Activated naive CD8-positive, alpha-beta T cell treated with anti-CD3 and anti-CD28 coated beads, Interleukin-2, amount 50 U/mL, for 16 hours (primary cell): ENCODE data around the gene ATP6AP1.
"Not testable (repeated sequence)": the region's sequence is repeated elsewhere in the genome, so short reads cannot be mapped to it uniquely, and the experiment has no call there.

ENCODE experiments used
- DNase-seq: peaks from one replicate; pipeline ENCODE4 v3.0.0-alpha.2; 2020; ENCODE audit warnings: low read depth, low spot score

Gene ATP6AP1, protein sequence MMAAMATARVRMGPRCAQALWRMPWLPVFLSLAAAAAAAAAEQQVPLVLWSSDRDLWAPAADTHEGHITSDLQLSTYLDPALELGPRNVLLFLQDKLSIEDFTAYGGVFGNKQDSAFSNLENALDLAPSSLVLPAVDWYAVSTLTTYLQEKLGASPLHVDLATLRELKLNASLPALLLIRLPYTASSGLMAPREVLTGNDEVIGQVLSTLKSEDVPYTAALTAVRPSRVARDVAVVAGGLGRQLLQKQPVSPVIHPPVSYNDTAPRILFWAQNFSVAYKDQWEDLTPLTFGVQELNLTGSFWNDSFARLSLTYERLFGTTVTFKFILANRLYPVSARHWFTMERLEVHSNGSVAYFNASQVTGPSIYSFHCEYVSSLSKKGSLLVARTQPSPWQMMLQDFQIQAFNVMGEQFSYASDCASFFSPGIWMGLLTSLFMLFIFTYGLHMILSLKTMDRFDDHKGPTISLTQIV

DNA sequence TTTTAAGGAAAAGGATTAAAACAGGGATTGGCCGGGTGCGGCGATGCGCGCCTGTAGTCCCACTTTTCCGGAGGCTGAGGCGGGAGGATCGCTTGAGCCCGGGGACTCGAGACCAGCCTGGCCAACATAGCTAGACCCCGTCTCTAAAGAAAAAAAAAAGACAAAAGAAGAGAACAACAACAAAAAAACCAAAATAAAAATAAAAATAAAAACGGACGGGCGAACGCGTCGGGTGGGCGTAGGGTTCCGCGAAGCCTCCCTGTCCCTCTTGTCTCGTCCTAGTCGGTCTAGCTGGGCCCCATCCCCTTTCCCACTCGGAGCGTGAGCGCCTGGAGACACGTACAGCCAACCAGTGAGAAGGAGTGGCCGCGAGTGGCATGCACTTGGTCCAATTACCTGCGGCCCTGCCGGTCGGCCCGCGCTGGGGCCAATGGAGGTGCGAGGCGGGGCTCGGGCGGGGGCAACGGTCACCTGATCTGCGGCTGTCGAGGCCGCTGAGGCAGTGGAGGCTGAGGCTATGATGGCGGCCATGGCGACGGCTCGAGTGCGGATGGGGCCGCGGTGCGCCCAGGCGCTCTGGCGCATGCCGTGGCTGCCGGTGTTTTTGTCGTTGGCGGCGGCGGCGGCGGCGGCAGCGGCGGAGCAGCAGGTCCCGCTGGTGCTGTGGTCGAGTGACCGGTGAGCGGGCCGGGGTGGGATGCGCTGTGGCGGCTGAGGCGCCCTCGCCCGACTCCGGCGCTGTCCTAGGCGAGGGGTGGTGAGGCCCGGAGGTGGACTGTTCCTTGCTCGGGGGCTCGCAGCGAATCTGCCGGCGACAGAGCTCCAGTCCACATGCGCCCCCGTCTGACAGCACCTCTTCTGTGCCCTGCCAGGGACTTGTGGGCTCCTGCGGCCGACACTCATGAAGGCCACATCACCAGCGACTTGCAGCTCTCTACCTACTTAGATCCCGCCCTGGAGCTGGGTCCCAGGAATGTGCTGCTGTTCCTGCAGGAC, at the start of gene ATP6AP1:
TSS of gene ATP6AP1 (plus strand) at position 502 of the 996 bp plus-strand sequence. CDS start at position 518, 16 bp downstream.
- DNase-seq: peak; percentile 71

DNA sequence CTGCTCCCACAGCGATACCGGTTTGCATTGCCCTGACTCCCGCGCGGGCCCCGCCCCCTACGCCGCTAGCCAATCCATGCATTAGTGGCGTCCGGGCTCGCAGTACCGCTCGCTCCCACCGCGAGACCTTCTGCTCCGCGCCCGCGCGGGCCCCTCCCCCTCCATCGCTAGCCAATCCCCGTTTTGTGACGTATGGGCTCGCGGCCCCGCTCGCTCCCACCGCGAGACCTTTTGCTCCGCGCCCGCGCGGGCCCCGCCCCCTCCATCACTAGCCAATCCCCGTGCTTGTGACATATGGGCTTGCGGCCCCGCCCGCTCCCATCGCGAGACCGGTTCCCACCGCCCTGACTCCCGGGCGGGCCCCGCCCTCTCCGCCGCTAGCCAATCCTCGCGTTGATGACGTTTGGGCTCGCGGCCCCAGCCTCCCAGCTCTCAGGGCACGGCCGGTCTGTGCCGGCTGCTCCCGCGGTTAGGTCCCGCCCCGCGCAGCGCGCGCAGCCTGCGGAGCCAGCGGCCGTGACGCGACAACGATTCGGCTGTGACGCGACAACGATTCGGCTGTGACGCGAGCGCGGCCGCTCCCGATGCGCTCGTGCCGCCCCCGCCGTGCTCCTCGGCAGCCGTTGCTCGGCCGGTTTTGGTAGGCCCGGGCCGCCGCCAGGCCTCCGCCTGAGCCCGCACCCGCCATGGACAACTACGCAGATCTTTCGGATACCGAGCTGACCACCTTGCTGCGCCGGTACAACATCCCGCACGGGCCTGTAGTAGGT, 49.5 kb upstream of the ATP6AP1 start, which contains the start of gene EMD:
TSS of gene EMD (plus strand) at position 497 of the 770 bp plus-strand sequence. CDS start at position 687, 190 bp downstream.
- peak; percentile 83 for DNase-seq

- DNase-seq: no peak
Observed at GRCh38 chrX:154379569-154379951, 48.9 kb upstream of the ATP6AP1 start.

DNA sequence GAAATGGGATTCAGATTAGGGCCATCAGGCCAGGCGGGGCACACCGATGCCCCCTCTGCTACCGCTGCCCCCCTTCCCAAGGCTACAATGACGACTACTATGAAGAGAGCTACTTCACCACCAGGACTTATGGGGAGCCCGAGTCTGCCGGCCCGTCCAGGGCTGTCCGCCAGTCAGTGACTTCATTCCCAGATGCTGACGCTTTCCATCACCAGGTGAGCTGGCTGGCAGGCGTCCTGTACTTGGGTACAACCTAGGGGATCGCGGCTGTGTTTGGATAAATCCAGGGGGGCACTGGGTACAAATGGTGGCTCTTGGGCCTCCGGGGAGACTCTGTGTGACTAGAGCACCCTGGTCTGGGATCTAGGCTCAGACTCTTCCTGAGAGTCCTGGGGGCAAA, 48.3 kb upstream of the ATP6AP1 start:
- no peak for DNase-seq

DNA sequence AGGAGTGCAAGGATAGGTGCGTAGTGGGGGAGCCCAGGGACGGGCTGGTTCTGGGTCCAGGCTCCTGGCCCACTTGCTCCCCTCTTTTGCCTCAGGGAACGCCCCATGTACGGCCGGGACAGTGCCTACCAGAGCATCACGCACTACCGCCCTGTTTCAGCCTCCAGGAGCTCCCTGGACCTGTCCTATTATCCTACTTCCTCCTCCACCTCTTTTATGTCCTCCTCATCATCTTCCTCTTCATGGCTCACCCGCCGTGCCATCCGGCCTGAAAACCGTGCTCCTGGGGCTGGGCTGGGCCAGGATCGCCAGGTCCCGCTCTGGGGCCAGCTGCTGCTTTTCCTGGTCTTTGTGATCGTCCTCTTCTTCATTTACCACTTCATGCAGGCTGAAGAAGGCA, 47.7 kb upstream of the ATP6AP1 start:
- no peak for DNase-seq

DNA sequence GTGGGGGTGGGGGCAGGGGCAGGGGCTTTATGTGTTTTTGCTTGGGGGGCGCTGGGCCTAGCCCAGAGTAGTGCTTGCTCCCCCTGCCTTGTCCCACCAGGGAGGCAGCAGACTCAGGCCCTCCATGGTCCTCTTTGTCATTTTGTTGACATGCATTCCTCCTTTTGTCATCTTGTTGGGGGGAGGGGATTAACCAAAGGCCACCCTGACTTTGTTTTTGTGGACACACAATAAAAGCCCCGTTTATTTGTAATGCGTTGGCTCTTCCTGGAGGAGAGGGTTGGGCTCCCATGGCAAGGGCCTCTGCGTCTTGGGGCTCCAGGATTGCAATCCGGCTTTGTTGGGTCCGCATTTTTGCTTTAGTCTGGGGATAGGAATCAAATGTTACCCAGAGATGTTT, 47.2 kb upstream of the ATP6AP1 start:
- DNase-seq: no peak

- no peak for DNase-seq
Observed at GRCh38 chrX:154382483-154383069, 45.9 kb upstream of the ATP6AP1 start.

DNA sequence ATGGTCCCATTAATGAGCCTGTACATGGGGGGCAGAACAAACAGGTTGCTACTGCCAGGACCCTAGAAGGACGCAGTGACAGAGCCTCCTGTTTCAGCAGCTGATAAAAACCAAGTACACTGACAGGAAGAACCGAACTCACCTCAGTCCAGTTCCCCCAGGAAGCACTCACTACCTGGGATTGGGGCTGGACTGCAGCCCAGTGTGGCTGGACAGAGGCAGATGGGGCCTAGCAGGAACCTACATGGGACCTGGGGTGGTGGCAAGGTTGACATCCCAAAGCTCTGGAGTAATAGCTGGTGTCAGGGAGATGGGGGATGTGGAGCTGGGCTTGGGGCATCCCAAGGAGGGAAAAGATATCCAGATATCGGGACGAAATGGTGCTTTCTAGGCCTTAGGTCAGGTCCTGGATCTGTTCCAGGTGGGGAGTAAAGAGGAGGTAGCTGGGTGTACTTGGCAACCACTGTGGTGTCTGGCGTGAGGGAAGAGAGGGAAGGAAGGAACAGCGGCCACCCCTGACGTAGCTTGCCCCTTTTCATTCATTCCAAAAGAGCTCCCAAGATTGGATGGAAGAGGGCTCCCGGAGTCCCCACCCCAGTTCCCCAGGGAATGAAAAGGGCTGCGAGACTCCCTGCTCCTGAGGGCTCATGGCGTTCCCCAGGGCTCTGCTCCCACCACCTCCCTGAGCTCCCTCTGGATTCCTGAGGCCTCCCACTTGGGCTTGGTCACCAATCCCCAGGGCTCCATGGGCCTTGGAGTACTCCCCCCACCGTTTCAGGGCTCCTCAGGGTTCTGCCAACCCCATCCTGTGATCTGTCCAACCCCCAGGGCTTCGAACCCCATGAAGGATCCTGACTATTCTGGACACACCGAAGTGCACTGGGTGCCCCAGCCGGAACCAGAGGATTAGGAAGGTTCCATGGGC, 44.9 kb upstream of the ATP6AP1 start:
- no peak for DNase-seq

DNA sequence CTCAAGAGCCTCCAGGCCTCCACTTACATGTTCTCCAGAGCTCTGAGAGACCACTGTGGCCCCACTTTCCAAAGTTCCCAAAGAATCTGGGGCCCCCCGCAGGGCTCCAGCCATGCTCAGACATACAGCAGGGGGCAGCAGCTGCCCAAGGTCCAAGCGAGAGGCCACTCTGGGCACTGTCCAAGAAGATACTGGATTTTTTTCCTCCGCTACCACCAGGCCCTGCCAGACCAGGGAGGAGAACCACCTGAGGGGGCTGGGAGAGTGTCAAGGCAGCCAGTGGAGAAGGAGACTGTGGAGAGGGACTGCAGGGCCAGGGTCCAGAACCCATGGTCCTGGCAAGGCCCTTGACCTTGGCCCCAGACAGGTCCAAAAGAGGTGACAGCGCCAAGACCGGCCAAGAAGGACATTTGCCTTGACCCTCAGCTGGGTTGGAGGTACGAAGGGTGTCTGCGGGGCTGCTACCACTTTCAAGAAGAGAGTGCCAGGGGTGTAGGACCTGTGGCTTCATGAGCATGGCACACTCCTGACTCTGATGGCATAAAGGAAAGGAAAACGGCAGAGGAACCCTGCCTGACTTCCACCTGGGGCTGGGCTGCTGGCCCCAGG, 44.1 kb upstream of the ATP6AP1 start:
- no peak for DNase-seq

- DNase-seq: not testable (repeated sequence)
Observed at GRCh38 chrX:154388094-154388493, 40.4 kb upstream of the ATP6AP1 start.

- not testable (repeated sequence) for DNase-seq
Observed at GRCh38 chrX:154388649-154389048, 39.8 kb upstream of the ATP6AP1 start.

DNA sequence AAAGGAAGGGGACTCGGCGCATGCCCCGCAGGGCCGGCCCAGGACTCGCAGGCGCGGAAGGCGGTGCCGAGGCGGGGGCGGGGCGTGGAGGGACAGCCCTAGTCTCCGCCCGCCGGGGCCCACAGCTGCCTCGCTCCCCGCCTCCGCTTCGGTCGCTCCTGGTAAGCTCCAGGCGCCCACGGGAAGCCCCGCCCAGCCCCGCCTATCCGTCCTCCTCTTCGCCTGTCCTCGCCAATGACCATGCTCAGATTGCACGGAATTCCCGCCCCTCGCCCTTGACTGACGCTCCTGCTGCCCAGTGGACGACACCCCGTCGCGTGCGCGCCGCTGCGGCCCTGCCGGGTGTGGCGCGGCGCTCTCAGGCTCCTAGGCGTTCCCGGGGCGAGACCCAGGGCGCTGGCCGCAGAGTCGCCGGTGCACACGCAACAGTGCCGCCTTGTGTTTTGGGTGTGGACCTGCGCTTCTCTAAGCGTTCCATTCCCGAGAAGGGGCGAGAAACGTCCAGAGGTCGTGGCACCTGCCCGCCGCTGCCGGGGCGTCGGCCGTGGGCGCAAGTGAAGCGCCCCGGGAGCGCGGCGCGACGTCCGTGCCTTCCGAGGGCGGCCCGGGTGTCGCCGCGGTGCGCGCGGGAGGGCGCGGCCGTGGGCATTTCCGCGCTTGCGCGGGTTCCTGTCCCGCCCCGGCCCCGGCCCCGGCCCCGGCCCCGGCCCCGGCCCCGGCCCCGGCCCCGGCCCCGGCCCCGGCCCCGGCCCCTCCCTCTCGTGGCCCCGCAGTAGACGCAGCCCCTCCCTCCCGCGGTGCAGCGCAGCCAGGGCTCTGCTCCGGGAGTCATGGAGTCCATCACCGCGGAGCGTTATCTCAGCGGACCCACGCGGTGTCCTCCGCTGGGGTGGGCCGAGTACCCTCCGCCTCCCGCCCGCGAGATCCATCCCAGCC, 38.4 kb upstream of the ATP6AP1 start:
- not testable (repeated sequence) for DNase-seq

- DNase-seq: not testable (repeated sequence)
Observed at GRCh38 chrX:154396363-154396762, 32.1 kb upstream of the ATP6AP1 start.

DNA sequence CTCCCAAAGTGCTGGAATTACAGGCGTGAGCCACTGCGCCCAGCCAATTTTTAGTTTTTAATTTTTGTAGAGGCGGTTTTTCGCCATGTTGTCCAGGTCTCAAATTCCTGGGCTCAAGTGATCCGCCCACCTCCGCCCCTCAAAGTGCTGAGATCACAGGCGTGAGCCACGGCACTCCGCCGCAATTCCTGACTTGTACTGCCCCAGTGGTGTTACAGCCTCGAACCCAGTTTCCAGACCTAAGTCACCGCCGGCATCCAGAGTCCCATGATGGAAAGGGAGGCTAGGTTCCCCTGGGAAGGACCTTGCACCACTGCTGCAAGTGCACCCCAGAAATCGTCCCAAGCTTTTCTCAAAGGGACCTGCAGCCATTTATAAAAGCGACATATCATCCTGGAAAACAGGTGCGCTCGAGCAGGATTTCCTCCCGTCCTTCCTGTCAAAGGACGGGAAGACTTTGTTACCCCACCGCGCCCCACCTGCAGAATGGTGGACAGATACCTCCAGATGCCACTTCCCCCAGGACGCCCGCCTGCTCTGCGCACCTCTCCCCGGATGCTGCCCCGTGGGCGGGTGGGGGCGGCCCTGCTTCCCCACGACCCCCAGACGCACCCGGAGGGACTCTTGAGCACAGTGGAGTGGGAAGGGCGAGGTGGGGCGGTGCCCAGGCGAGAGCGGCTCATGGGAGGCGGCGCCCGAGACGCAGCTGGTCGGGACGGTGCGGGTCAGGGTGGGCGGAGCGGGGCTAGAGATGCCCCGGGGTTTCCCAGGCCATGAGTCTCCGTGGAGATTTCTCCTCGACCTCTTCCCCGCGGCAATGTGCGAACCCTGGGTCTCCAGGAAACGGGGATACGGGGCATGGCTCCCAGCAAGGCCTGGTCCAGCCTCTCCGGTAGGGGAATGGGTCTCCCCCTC, 31.2 kb upstream of the ATP6AP1 start:
- DNase-seq: no peak

DNA sequence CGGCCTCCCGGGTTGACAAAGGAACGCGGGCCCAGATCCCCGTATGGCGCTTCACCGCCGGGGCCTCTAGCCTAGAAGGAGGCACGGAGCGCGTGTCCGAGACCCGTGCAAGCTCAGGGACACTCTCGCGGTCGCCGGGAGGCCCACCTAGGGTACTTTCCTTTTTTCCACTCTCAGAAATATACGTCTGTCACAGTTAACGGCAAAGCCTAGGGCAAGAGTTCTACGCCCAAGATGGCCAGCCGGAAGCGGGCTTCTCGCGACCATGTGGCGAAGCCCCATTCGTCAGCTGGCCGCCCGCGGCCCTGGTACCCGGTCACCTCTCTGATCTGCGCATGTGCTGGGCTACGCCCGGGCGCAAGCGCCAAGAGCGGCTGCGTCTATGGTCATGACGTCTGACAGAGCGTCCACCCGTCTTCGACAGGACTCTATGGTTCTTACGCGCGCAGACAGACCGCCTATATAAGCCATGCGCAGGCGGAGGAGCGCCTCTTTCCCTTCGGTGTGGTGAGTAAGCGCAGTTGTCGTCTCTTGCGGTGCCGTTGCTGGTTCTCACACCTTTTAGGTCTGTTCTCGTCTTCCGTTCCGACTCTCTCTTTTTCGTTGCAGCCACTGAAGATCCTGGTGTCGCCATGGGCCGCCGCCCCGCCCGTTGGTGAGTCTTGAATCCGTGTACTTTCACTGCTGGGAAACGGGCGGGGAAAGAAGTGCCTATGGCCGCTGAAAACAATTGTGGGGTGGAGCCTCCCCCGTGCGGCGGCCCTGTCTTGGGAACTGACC, 30.4 kb upstream of the ATP6AP1 start, which contains the start of gene RPL10:
TSS of gene RPL10 (plus strand) at position 490 of the 780 bp plus-strand sequence. CDS start at position 633, 143 bp downstream.
- DNase-seq: peak; percentile 67
